ENCODE data around the gene TFCP2L1.

TFCP2L1 gene

DNA sequence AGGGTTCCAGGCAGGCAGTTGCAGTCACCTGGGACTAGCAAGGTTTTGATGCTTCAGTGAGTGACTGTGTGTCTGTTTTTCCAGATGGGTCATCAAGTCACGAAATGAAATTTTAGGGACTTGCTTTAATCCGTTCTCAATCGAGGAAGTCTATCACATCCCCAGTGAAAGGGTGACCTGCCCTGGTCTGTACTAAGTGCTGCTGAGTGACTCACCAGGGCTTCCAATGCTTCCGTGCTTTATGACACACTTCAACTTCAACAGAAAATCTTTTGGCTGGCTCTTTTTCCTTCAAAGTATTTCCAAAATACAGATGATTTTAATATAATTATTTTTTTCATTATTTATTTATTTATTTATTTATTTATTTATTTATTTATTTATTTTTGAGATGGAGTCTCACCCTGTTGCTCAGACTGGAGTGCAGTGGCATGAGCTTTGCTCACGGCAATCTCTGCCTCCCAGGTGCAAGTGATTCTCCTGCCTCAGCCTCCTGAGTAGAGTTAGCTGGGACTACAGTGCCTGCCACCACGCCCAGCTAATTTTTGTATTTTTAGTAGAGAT, 18.4 kb downstream of the TFCP2L1 start:
- Histone ChIP-seq H4K20me1 (ENCODE audit: insufficient read depth, low read length) (no peaks in the 10 kb centered on the region), H3F3A (ENCODE audit: insufficient read depth, low read length) (no peaks in the 10 kb centered on the region)

DNA sequence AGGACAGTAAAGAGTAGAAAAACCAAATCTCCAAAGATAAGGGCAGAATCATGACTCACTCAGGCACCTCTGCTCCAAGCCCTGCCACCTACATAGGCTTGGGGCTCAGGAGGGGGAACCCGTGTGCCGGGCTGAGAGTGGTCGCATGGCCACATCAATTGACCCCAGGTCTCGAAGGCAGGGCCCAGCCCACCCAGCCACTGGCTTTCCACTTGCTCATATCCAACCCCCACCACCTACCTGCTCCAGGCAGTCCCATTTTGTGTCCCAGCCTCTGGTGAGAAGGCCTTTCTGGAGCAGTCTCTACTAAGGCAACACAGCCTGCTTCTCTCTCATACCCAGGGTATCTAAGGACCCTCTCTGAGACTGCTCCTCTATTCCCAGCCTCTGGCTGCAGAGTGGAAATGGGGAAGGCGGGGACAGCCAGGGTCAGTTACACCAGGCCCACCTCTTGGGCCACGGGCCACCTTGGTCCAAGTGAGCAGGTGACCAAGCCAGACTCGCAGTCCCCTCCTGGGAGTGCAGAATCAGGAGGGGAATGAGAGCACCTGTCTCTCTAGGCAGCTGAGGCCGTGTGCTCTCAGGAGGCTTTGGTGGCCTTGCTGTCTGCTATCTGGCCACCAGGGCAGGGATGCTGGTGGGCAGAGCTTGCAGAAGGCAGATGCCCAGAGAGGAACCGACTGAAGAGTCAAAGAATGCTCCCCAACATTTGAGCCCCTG, 20.8 kb downstream of the TFCP2L1 start:
- no peaks in the 10 kb centered on the region for H3K27me3 ChIP-seq (ENCODE audit: insufficient read depth, low read length)
- no peaks in the 10 kb centered on the region for H3F3A ChIP-seq (ENCODE audit: insufficient read depth, low read length)
- no peak overlapping the region for H3K4me3 ChIP-seq (ENCODE audit: low read depth, low read length, poor library complexity, severe bottlenecking)
- no peaks in the 10 kb centered on the region for H3K79me2 ChIP-seq (ENCODE audit: insufficient read depth, low read length)
- H3K9me2 ChIP-seq (ENCODE audit: low read depth, low read length) = no peaks in the 10 kb centered on the region
- no peaks in the 10 kb centered on the region for H3K36me3 ChIP-seq (ENCODE audit: insufficient read depth, low read length)
- H3K4me2 ChIP-seq (ENCODE audit: low read length) = no peak overlapping the region
- H2AFZ ChIP-seq (ENCODE audit: low read length) = no peak overlapping the region
- TF ChIP-seq EZH2 (IDR thresholded peaks at IDR 0.05; ENCODE audit: borderline replicate concordance, low read length) = no peak
- TF ChIP-seq, protein P1, sequence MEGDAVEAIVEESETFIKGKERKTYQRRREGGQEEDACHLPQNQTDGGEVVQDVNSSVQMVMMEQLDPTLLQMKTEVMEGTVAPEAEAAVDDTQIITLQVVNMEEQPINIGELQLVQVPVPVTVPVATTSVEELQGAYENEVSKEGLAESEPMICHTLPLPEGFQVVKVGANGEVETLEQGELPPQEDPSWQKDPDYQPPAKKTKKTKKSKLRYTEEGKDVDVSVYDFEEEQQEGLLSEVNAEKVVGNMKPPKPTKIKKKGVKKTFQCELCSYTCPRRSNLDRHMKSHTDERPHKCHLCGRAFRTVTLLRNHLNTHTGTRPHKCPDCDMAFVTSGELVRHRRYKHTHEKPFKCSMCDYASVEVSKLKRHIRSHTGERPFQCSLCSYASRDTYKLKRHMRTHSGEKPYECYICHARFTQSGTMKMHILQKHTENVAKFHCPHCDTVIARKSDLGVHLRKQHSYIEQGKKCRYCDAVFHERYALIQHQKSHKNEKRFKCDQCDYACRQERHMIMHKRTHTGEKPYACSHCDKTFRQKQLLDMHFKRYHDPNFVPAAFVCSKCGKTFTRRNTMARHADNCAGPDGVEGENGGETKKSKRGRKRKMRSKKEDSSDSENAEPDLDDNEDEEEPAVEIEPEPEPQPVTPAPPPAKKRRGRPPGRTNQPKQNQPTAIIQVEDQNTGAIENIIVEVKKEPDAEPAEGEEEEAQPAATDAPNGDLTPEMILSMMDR (IDR thresholded peaks at IDR 0.05; ENCODE audit: low read length) = no peak
- H3K27ac ChIP-seq (ENCODE audit: low read depth, low read length, poor library complexity, severe bottlenecking) = no peak overlapping the region
- H3K4me1 ChIP-seq (ENCODE audit: insufficient read depth, low read length, severe bottlenecking) = no peaks in the 10 kb centered on the region
- no peaks in the 10 kb centered on the region for H3K9me3 ChIP-seq (ENCODE audit: low read length)
- H3K9ac ChIP-seq (ENCODE audit: low read length) = no peak overlapping the region
- no peaks in the 10 kb centered on the region for H4K20me1 ChIP-seq (ENCODE audit: insufficient read depth, low read length)

More for the DNA sequence above, 18.4 kb downstream of the TFCP2L1 start:
- H3K9me3 ChIP-seq (ENCODE audit: low read length) = no peaks in the 10 kb centered on the region
- no peak for TF ChIP-seq EZH2 (IDR thresholded peaks at IDR 0.05; ENCODE audit: borderline replicate concordance, low read length)
- TF ChIP-seq, protein P1 (IDR thresholded peaks at IDR 0.05; ENCODE audit: low read length) = no peak
- H3K36me3 ChIP-seq (ENCODE audit: insufficient read depth, low read length) = no peaks in the 10 kb centered on the region
- H3K9ac ChIP-seq (ENCODE audit: low read length) = no peak overlapping the region
- H3K4me2 ChIP-seq (ENCODE audit: low read length) = no peak overlapping the region
- no peak overlapping the region for H2AFZ ChIP-seq (ENCODE audit: low read length)
- no peak overlapping the region for H3K4me3 ChIP-seq (ENCODE audit: low read depth, low read length, poor library complexity, severe bottlenecking)
- H3K4me1 ChIP-seq (ENCODE audit: insufficient read depth, low read length, severe bottlenecking) = no peaks in the 10 kb centered on the region
- no peaks in the 10 kb centered on the region for H3K27me3 ChIP-seq (ENCODE audit: insufficient read depth, low read length)
- H3K9me2 ChIP-seq (ENCODE audit: low read depth, low read length) = no peaks in the 10 kb centered on the region
- no peaks in the 10 kb centered on the region for H3K79me2 ChIP-seq (ENCODE audit: insufficient read depth, low read length)
- no peak overlapping the region for H3K27ac ChIP-seq (ENCODE audit: low read depth, low read length, poor library complexity, severe bottlenecking)

DNA sequence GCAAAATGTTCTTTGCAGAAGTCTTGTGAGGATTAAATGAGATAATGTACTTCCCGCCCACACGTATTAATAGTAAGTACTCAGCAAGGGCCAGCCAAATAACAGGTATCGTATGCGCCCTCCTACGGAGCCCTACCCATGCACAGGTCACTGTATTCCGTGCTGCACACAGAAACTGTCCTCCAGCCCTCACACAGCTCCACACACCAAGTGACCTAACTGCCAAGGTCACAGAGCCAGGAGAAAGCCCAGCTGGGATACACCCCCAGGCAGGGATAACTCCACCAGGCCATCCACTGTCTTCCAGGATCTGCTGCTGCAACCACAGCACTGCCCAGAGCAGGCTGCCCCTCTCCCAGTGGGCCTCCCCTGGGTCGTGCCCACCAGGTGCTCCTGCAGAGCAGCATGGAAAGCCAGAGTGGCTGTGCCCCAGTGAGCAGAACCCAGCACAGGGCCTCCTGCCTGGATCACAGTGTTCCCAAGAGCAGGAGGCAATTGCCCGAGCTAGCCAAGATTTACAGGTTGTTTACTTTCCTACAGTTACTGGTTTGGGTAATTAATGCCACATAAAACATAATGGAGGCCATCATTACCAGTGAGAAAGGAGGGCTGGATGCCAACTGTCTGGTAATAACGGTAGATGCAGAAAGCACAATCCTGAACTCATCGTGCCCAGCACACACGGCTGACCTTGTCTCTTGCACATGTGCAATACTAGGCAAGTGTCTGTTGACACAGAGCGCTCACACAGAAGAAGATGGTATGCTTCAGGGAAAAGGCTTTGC, 24.4 kb downstream of the TFCP2L1 start:
- no peaks in the 10 kb centered on the region for H3K9me2 ChIP-seq (ENCODE audit: low read depth, low read length)
- H3K4me1 ChIP-seq (ENCODE audit: insufficient read depth, low read length, severe bottlenecking) = no peaks in the 10 kb centered on the region
- H3K9me3 ChIP-seq (ENCODE audit: low read length) = no peaks in the 10 kb centered on the region
- H3K4me3 ChIP-seq (ENCODE audit: low read depth, low read length, poor library complexity, severe bottlenecking) = no peak overlapping the region
- H3K4me2 ChIP-seq (ENCODE audit: low read length) = no peak overlapping the region
- no peak overlapping the region for H2AFZ ChIP-seq (ENCODE audit: low read length)
- no peaks in the 10 kb centered on the region for H3K79me2 ChIP-seq (ENCODE audit: insufficient read depth, low read length)
- H3K27me3 ChIP-seq (ENCODE audit: insufficient read depth, low read length) = no peaks in the 10 kb centered on the region
- no peaks in the 10 kb centered on the region for H3F3A ChIP-seq (ENCODE audit: insufficient read depth, low read length)
- H3K27ac ChIP-seq (ENCODE audit: low read depth, low read length, poor library complexity, severe bottlenecking) = no peak overlapping the region
- H3K36me3 ChIP-seq (ENCODE audit: insufficient read depth, low read length) = no peaks in the 10 kb centered on the region
- TF ChIP-seq EZH2 (IDR thresholded peaks at IDR 0.05; ENCODE audit: borderline replicate concordance, low read length) = no peak
- TF ChIP-seq, protein P1 (IDR thresholded peaks at IDR 0.05; ENCODE audit: low read length) = no peak
- no peaks in the 10 kb centered on the region for H4K20me1 ChIP-seq (ENCODE audit: insufficient read depth, low read length)
- H3K9ac ChIP-seq (ENCODE audit: low read length) = no peak overlapping the region

Measured in OCI-LY1 (cell line).